CD4-positive, alpha-beta memory T cell (primary cell): ENCODE results near the gene ARHGAP24. TPM values are rescaled to one million over a fixed set of nuclear protein-coding genes. Genes with fewer than 3 reads are reported as not detected.

Source experiments
- CTCF ChIA-PET: fragments of 350-600 bp; sonication (Branson Sonifier 250); formaldehyde crosslinking; loops from one replicate; lab custom pipeline; 2021; ENCODE audit warnings: inconsistent platforms; ENCODE audit not compliant: partially characterized antibody; lab: Charles Lee
- POLR2A ChIA-PET: fragments of 350-600 bp; sonication (Branson Sonifier 250); formaldehyde crosslinking; loops from one replicate; lab custom pipeline; 2021; ENCODE audit not compliant: partially characterized antibody; lab: Charles Lee
- DNase-seq, 5 donors: peaks; one replicate each; pipeline versions ENCODE4 v3.0.0 to v3.0.0-alpha.2; 2020 to 2022; ENCODE audit warnings: mixed read lengths in 1 of 5
- H3K27ac ChIP-seq: one replicate; pipeline ENCODE4 v1.7.0; 2013; ENCODE audit warnings: low read depth, low read length
- H3K27me3 ChIP-seq: 2 replicates; pipeline ENCODE4 v1.7.0; 2013; ENCODE audit warnings: mild to moderate bottlenecking, low read length, moderate library complexity; ENCODE audit not compliant: insufficient read depth
- H3K36me3 ChIP-seq: 2 replicates; pipeline ENCODE4 v1.7.0; 2013; ENCODE audit warnings: mild to moderate bottlenecking, low read length, moderate library complexity; ENCODE audit not compliant: insufficient read depth
- H3K4me1 ChIP-seq: 2 replicates; pipeline ENCODE4 v1.7.0; 2013; ENCODE audit warnings: mild to moderate bottlenecking, low read length, moderate library complexity; ENCODE audit not compliant: insufficient read depth
- H3K4me3 ChIP-seq, 2 donors: one replicate each; pipeline ENCODE4 v1.7.0; 2013; ENCODE audit warnings: low read length in 2 of 2, mild to moderate bottlenecking in 1 of 2
- H3K9me3 ChIP-seq, 2 donors: one replicate each; pipeline ENCODE4 v1.7.0; 2013; ENCODE audit warnings: low read length in 2 of 2, control low read depth in 1 of 2; ENCODE audit not compliant: control insufficient read depth in 1 of 2
- H3K27ac Mint-ChIP-seq, 7 donors: one replicate each; pipeline ENCODE4 v1.8.0; 2020 to 2021; ENCODE audit warnings: mixed read lengths in 7 of 7, mild to moderate bottlenecking in 6 of 7, inconsistent platforms in 3 of 7, moderate library complexity in 3 of 7
- H3K27me3 Mint-ChIP-seq, 2 donors: one replicate each; pipeline ENCODE4 v1.8.0; 2020 to 2021; ENCODE audit warnings: mixed read lengths in 2 of 2
- H3K36me3 Mint-ChIP-seq, 2 donors: one replicate each; pipeline ENCODE4 v1.8.0; 2020 to 2021; ENCODE audit warnings: mixed read lengths in 2 of 2, inconsistent platforms in 1 of 2, mild to moderate bottlenecking in 1 of 2
- H3K4me1 Mint-ChIP-seq, 4 donors: one replicate each; pipeline ENCODE4 v1.8.0; 2020 to 2021; ENCODE audit warnings: mixed read lengths in 4 of 4, mild to moderate bottlenecking in 1 of 4
- H3K4me3 Mint-ChIP-seq, 8 donors: one replicate each; pipeline ENCODE4 v1.8.0; 2020 to 2021; ENCODE audit warnings: mixed read lengths in 8 of 8, mild to moderate bottlenecking in 7 of 8, moderate library complexity in 6 of 8, inconsistent platforms in 3 of 8
- H3K9me3 Mint-ChIP-seq, 8 donors: one replicate each; pipeline ENCODE4 v1.8.0; 2020 to 2021; ENCODE audit warnings: mixed read lengths in 8 of 8, mild to moderate bottlenecking in 5 of 8, inconsistent platforms in 3 of 8, moderate library complexity in 1 of 8
- intact Hi-C: fragments of 100-400 bp; cut with micrococcal nuclease; formaldehyde crosslinking; loops from one replicate; pipeline ENCODE4 v1.15.1; 2023
- polyA plus RNA-seq, 2 donors: library from polyadenylated mRNA; unstranded; fragments of 300-500 nt; fragmentation: Illumina TruSeq; gene quantifications; one replicate each; pipeline ENCODE4 v1.2.3, GENCODE V29; 2021
- total RNA-seq, 2 experiments: library from RNA; stranded (reverse); gene quantifications; one replicate each; pipeline ENCODE4 v1.2.3, GENCODE V29; 2021

The ARHGAP24 gene
- total and polyA plus RNA-seq, 4 experiments from 2014 or later, result 0.30 TPM; not detected in 3

- no peak overlapping the region for H3K4me3 Mint-ChIP-seq
- H3K4me3 ChIP-seq, result no peak overlapping the region
- H3K27me3 Mint-ChIP-seq, result no peaks in the 10 kb centered on the region
- no peaks in the 10 kb centered on the region for H3K4me1 Mint-ChIP-seq
- peaks cover 0 to 3% (median 0%) of the 10 kb centered on the region in 8 donors for H3K9me3 Mint-ChIP-seq
- no peaks in the 10 kb centered on the region for H3K36me3 ChIP-seq
- H3K9me3 ChIP-seq, result no peaks in the 10 kb centered on the region
- H3K4me1 ChIP-seq, result no peaks in the 10 kb centered on the region
- intact Hi-C loops, result no loop called here
- peak overlapping the region in 1 of 7 donors; percentile 14 for H3K27ac Mint-ChIP-seq
- POLR2A ChIA-PET, result no interaction called here
- no peaks in the 10 kb centered on the region for H3K36me3 Mint-ChIP-seq
- no peak overlapping the region for H3K27ac ChIP-seq
- CTCF ChIA-PET, result no interaction called here
- DNase-seq, result no peak
- H3K27me3 ChIP-seq, result no peaks in the 10 kb centered on the region
These were observed 15.2 kb upstream of the ARHGAP24 start for GRCh38 chr4:85459736-85460135.

GRCh38 chr4:85474356-85474755 lies 594 bp upstream of the ARHGAP24 start:
- Histone ChIP-seq H3K27ac (no peak overlapping the region), H3K9me3 (no peaks in the 10 kb centered on the region), H3K4me3 (no peak overlapping the region), H3K36me3 (no peaks in the 10 kb centered on the region), H3K4me1 (no peaks in the 10 kb centered on the region), H3K27me3 (no peaks in the 10 kb centered on the region)
- POLR2A ChIA-PET, result no interaction called here
- CTCF ChIA-PET, result interaction anchor here (0.7 kb wide), 1 partner anchor 1417 kb away, joined by 3 read pairs; no protein-coding TSS in a partner anchor
- Mint-ChIP-seq H3K4me1 (no peaks in the 10 kb centered on the region), H3K9me3 (peaks cover 0 to 4% (median 2%) of the 10 kb centered on the region in 8 donors), H3K27me3 (peaks cover 9 to 10% of the 10 kb centered on the region in 2 donors), H3K36me3 (no peaks in the 10 kb centered on the region), H3K4me3 (no peak overlapping the region), H3K27ac (no peak overlapping the region)
- intact Hi-C loops, result no loop called here
- no peak for DNase-seq

DNA sequence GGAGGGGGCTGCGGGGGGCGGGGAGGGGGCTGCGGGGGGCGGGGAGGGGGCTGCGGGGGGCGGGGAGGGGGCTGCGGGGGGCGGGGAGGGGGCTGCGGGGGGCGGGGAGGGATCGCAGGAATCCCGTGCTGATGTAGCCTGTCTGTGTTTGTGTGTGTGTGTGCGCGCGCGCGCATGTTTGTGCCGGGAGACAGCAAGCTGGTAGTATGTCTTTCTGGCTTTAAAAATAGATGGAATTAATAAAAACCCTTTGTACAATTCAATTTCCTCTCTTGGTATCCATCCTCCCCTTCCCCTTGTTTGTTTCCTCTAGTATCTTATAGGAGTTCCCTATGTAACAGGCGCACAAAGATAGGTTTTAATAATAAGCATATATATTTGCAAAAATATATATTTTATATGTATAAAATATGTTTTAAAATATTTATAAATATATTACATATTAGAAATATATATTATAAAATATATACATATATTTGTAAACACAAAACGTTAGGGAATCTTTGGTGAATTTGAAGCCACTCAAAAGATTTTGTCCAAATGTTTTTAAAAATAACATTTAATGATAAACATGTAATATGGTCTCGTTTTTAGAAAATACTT lies 782 bp downstream of the ARHGAP24 start:
- Mint-ChIP-seq H3K4me1 (no peaks in the 10 kb centered on the region), H3K27ac (no peak overlapping the region), H3K27me3 (peaks cover 9 to 10% of the 10 kb centered on the region in 2 donors), H3K9me3 (peaks cover 0 to 4% (median 0%) of the 10 kb centered on the region in 8 donors), H3K36me3 (no peaks in the 10 kb centered on the region), H3K4me3 (no peak overlapping the region)
- CTCF ChIA-PET, result no interaction called here
- Histone ChIP-seq H3K4me1 (no peaks in the 10 kb centered on the region), H3K27me3 (no peaks in the 10 kb centered on the region), H3K27ac (no peak overlapping the region), H3K9me3 (no peaks in the 10 kb centered on the region), H3K36me3 (no peaks in the 10 kb centered on the region), H3K4me3 (no peak overlapping the region)
- intact Hi-C loops, result no loop called here
- POLR2A ChIA-PET, result no interaction called here
- no peak for DNase-seq

DNA sequence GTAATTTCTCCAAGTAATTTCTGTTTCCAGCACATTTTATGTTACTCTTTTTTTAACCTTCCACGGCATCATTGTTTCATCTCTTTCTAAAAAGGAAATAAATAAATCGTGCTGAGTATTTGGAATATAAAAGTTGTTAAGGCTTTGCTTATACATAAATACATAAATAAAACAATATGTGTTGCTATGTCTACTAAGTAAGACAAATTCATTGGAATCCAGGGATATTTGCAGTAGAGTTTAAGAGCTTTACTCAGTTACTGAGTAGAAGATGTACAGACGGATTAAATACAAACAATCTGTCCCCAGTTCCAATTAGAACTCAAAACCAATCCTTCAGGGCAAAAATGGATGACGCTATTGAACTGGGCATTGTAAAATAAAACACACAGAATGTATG lies 1.4 kb downstream of the ARHGAP24 start:
- intact Hi-C loops, result no loop called here
- DNase-seq, result no peak
- H3K36me3 ChIP-seq, result no peaks in the 10 kb centered on the region
- Mint-ChIP-seq H3K27me3 (peaks cover 9 to 10% of the 10 kb centered on the region in 2 donors), H3K36me3 (no peaks in the 10 kb centered on the region), H3K4me3 (no peak overlapping the region), H3K4me1 (no peaks in the 10 kb centered on the region), H3K27ac (no peak overlapping the region), H3K9me3 (peaks cover 0 to 4% (median 0%) of the 10 kb centered on the region in 8 donors)
- no peaks in the 10 kb centered on the region for H3K27me3 ChIP-seq
- no peak overlapping the region for H3K4me3 ChIP-seq
- ChIA-PET CTCF (no interaction called here), POLR2A (no interaction called here)
- H3K9me3 ChIP-seq, result no peaks in the 10 kb centered on the region
- H3K27ac ChIP-seq, result no peak overlapping the region
- H3K4me1 ChIP-seq, result no peaks in the 10 kb centered on the region

GRCh38 chr4:85477534-85477933 lies 2.6 kb downstream of the ARHGAP24 start:
- no peaks in the 10 kb centered on the region for H3K9me3 ChIP-seq
- Mint-ChIP-seq H3K4me3 (no peak overlapping the region), H3K4me1 (no peaks in the 10 kb centered on the region), H3K27ac (peak overlapping the region in 1 of 7 donors; percentile 48), H3K9me3 (peaks cover 0 to 5% (median 0%) of the 10 kb centered on the region in 8 donors), H3K27me3 (peaks cover 9 to 10% of the 10 kb centered on the region in 2 donors), H3K36me3 (no peaks in the 10 kb centered on the region)
- intact Hi-C loops, result no loop called here
- no peaks in the 10 kb centered on the region for H3K27me3 ChIP-seq
- no peaks in the 10 kb centered on the region for H3K4me1 ChIP-seq
- H3K27ac ChIP-seq, result no peak overlapping the region
- H3K4me3 ChIP-seq, result no peak overlapping the region
- ChIA-PET POLR2A (no interaction called here), CTCF (no interaction called here)
- DNase-seq, result no peak
- no peaks in the 10 kb centered on the region for H3K36me3 ChIP-seq

GRCh38 chr4:85478576-85478975 lies 3.6 kb downstream of the ARHGAP24 start:
- CTCF ChIA-PET, result no interaction called here
- Histone ChIP-seq H3K27ac (no peak overlapping the region), H3K27me3 (no peaks in the 10 kb centered on the region), H3K4me3 (no peak overlapping the region), H3K36me3 (no peaks in the 10 kb centered on the region), H3K4me1 (no peaks in the 10 kb centered on the region), H3K9me3 (no peaks in the 10 kb centered on the region)
- Mint-ChIP-seq H3K4me3 (no peak overlapping the region), H3K4me1 (no peaks in the 10 kb centered on the region), H3K9me3 (peaks cover 0 to 5% (median 0%) of the 10 kb centered on the region in 8 donors), H3K27me3 (peaks cover 9 to 10% of the 10 kb centered on the region in 2 donors), H3K27ac (no peak overlapping the region), H3K36me3 (no peaks in the 10 kb centered on the region)
- DNase-seq, result no peak
- intact Hi-C loops, result no loop called here
- POLR2A ChIA-PET, result no interaction called here

- Mint-ChIP-seq H3K27ac (no peak overlapping the region), H3K4me1 (no peaks in the 10 kb centered on the region), H3K9me3 (peaks cover 0 to 2% (median 0%) of the 10 kb centered on the region in 8 donors), H3K27me3 (peaks cover 0 to 2% of the 10 kb centered on the region in 2 donors), H3K36me3 (no peaks in the 10 kb centered on the region), H3K4me3 (no peak overlapping the region)
- no peaks in the 10 kb centered on the region for H3K4me1 ChIP-seq
- ChIA-PET CTCF (no interaction called here), POLR2A (no interaction called here)
- no peak overlapping the region for H3K27ac ChIP-seq
- H3K4me3 ChIP-seq, result no peak overlapping the region
- no peaks in the 10 kb centered on the region for H3K36me3 ChIP-seq
- intact Hi-C loops, result no loop called here
- no peaks in the 10 kb centered on the region for H3K9me3 ChIP-seq
- no peak for DNase-seq
- no peaks in the 10 kb centered on the region for H3K27me3 ChIP-seq
These were observed 7.2 kb downstream of the ARHGAP24 start for GRCh38 chr4:85482010-85482738.
